Osteoblast (primary cell): ENCODE measurements around the gene APC2. TPM values are rescaled to one million over a fixed set of nuclear protein-coding genes. Genes with fewer than 3 reads are reported as not detected.

Experiments
- DNase-seq: peaks from one replicate; pipeline ENCODE4 v3.0.0; 2011; ENCODE audit warnings: low spot score, mixed read lengths; ENCODE audit not compliant: insufficient read length; ENCODE audit errors: missing footprints
- H2AFZ ChIP-seq: 2 replicates; pipeline ENCODE4 v1.6.0; 2011; ENCODE audit warnings: mild to moderate bottlenecking, low read length
- H3K27ac ChIP-seq: 2 replicates; pipeline ENCODE4 v1.5.1; 2011; ENCODE audit warnings: mild to moderate bottlenecking, low read depth, low read length, moderate library complexity
- H3K27me3 ChIP-seq: 2 replicates; pipeline ENCODE4 v1.6.0; 2012; ENCODE audit warnings: mild to moderate bottlenecking, control low read depth, inconsistent platforms, low read length, moderate library complexity; ENCODE audit not compliant: insufficient read depth
- H3K36me3 ChIP-seq: 2 replicates; pipeline ENCODE4 v1.5.1; 2011; ENCODE audit warnings: mild to moderate bottlenecking, low read length, control low read depth, moderate library complexity; ENCODE audit not compliant: insufficient read depth
- H3K4me1 ChIP-seq: 2 replicates; pipeline ENCODE4 v1.5.1; 2011; ENCODE audit warnings: mild to moderate bottlenecking, low read length, control low read depth, moderate library complexity; ENCODE audit not compliant: insufficient read depth
- H3K4me2 ChIP-seq: 2 replicates; pipeline ENCODE4 v1.6.0; 2011; ENCODE audit warnings: mild to moderate bottlenecking, low read length; ENCODE audit not compliant: insufficient read depth
- H3K4me3 ChIP-seq: fragments of 200-600 bp; sonication (generic); 3 replicates; pipeline ENCODE4 v1.5.1; 2012; ENCODE audit warnings: mild to moderate bottlenecking, low read length, inconsistent platforms; ENCODE audit not compliant: insufficient read depth
- H3K79me2 ChIP-seq: 2 replicates; pipeline ENCODE4 v1.6.0; 2012; ENCODE audit warnings: mild to moderate bottlenecking, low read length, control low read depth, inconsistent platforms; ENCODE audit not compliant: insufficient read depth
- H3K9me3 ChIP-seq: 2 replicates; pipeline ENCODE4 v1.5.1; 2011; ENCODE audit warnings: low read depth, low read length, control low read depth
- H4K20me1 ChIP-seq: 2 replicates; pipeline ENCODE4 v1.6.0; 2012; ENCODE audit warnings: mild to moderate bottlenecking, low read length, control low read depth; ENCODE audit not compliant: insufficient read depth
- total RNA-seq: library from RNA; depleted of rRNA; stranded (reverse); fragments of >200 nt; gene quantifications from 2 replicates; pipeline ENCODE4 v1.2.3, GENCODE V29; 2012
- TF ChIP-seq, protein P1 (sequence below): IDR thresholded peaks from 2 replicates; pipeline ENCODE4 v1.5.1; 2011; ENCODE audit warnings: mild to moderate bottlenecking, low read depth, low read length, moderate library complexity; ENCODE audit errors: extremely low read depth

The APC2 gene
- total RNA-seq, 1 donor, result 0.36 TPM

DNA sequence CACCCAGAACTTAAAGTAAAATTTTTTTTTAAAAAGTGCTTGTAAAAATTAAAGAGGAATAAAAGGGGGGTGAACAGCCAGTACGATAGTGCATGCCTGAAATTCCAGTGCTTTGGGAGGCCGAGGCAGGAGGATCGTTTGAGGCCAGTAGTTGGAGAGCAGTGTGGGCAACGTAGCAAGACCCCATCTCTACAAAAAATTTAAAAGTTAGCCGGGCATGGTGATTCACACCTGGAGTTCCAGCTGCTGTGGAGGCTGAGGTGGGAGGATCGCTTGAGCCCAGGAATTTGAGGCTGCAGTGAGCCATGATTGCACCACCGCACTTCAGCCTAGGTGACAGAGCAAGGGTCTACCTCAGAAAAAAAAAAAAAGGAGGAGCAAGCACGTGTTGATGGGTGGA lies 55.1 kb downstream of the APC2 start:
- no peak for DNase-seq
- H2AFZ ChIP-seq, result no peak overlapping the region
- peaks cover 22% of the 10 kb centered on the region for H3K27me3 ChIP-seq
- no peaks in the 10 kb centered on the region for H3K36me3 ChIP-seq
- no peaks in the 10 kb centered on the region for H3K79me2 ChIP-seq
- no peaks in the 10 kb centered on the region for H3K4me1 ChIP-seq
- H4K20me1 ChIP-seq, result no peaks in the 10 kb centered on the region
- H3K4me3 ChIP-seq, result no peak overlapping the region
- TF ChIP-seq, protein P1, sequence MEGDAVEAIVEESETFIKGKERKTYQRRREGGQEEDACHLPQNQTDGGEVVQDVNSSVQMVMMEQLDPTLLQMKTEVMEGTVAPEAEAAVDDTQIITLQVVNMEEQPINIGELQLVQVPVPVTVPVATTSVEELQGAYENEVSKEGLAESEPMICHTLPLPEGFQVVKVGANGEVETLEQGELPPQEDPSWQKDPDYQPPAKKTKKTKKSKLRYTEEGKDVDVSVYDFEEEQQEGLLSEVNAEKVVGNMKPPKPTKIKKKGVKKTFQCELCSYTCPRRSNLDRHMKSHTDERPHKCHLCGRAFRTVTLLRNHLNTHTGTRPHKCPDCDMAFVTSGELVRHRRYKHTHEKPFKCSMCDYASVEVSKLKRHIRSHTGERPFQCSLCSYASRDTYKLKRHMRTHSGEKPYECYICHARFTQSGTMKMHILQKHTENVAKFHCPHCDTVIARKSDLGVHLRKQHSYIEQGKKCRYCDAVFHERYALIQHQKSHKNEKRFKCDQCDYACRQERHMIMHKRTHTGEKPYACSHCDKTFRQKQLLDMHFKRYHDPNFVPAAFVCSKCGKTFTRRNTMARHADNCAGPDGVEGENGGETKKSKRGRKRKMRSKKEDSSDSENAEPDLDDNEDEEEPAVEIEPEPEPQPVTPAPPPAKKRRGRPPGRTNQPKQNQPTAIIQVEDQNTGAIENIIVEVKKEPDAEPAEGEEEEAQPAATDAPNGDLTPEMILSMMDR, result no peak
- no peak overlapping the region for H3K4me2 ChIP-seq
- peaks cover 6% of the 10 kb centered on the region for H3K9me3 ChIP-seq
- no peak overlapping the region for H3K27ac ChIP-seq

- Histone ChIP-seq H3K4me3 (no peak overlapping the region), H3K36me3 (no peaks in the 10 kb centered on the region), H3K4me1 (no peaks in the 10 kb centered on the region), H3K27me3 (peaks cover 30% of the 10 kb centered on the region), H3K9me3 (peaks cover 6% of the 10 kb centered on the region), H4K20me1 (no peaks in the 10 kb centered on the region), H2AFZ (no peak overlapping the region), H3K79me2 (no peaks in the 10 kb centered on the region), H3K27ac (no peak overlapping the region), H3K4me2 (no peak overlapping the region)
- TF ChIP-seq, protein P1, result no peak
- no peak for DNase-seq
Measured at GRCh38 chr19:1505991-1506881, 56.3 kb downstream of the APC2 start.

DNA sequence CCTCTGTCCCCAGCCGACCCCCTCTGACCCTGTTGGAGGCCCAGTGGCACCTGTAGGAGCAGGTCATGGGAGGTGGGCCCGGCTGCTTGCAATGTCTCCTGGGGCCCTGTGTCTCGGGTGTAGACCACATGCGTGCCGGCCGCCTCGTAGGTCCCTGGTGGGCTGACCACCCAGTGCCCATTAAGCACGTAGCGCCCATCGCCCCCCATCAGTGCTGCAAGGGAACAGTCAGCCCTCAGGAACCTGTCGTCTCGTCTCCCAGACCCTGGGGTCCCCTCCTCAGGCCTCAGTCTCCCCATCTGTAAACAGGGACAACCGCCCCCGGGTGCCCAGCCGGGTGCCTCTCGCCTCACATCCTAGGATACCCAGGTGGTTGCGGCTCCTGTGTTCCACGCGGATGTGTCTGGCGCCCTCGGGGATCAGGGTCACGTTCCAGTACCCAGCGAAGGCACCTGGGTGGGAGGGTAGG lies 57.3 kb downstream of the APC2 start:
- Histone ChIP-seq H3K4me1 (no peaks in the 10 kb centered on the region), H3K4me2 (peak overlapping the region; percentile 72), H4K20me1 (no peaks in the 10 kb centered on the region), H3K27ac (no peak overlapping the region), H3K4me3 (no peak overlapping the region), H3K79me2 (no peaks in the 10 kb centered on the region), H3K9me3 (peaks cover 6% of the 10 kb centered on the region), H3K27me3 (peaks cover 39% of the 10 kb centered on the region), H2AFZ (peak overlapping the region; percentile 57), H3K36me3 (no peaks in the 10 kb centered on the region)
- DNase-seq, result peak; percentile 73
- TF ChIP-seq, protein P1, result no peak

DNA sequence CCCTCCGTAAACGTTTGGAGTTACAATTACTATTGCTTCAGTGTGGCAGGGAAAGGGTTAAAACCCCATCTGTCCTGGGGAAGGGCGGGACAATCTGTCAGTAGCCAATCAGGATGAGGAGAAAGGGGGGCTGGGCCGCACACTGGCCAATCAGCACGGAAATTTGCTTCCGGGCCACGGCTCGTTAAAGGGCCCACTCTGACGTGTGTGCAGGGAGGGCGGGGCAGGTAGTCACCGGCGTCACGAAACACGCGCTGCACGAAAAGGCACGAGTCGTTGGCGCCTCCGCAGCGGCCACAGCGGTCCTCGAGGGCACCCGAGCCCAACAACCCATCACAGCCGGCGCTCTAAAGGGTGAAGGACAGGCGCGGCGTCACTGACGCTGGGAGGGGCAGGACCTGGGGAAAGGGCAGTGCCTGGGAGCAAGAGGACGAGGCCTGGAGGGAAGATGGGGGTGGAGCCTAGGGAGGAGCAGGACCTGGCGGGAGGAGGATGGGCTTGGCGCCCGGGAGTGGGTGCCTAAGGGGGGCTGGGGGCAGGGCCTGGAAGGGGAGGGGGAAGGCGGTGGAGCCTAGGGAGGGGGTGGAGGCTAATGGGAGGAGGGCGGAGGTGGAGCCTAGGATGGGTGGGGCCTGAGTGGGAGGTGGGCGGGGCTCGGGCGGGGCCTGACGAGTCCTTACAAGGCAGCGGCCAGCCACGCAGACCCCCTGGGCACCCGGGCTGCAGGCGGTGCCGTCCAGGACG lies 58.0 kb downstream of the APC2 start:
- Histone ChIP-seq H2AFZ (peak overlapping the region; percentile 94), H3K4me3 (peak overlapping the region; percentile 71), H4K20me1 (no peaks in the 10 kb centered on the region), H3K4me2 (peak overlapping the region; percentile 72), H3K27ac (no peak overlapping the region), H3K27me3 (peaks cover 40% of the 10 kb centered on the region), H3K9me3 (peaks cover 6% of the 10 kb centered on the region), H3K79me2 (no peaks in the 10 kb centered on the region), H3K36me3 (no peaks in the 10 kb centered on the region), H3K4me1 (no peaks in the 10 kb centered on the region)
- DNase-seq, result peak; percentile 100
- TF ChIP-seq, protein P1, result no peak
